ENCODE results near the gene OSBPL5. TPM values are rescaled to one million over a fixed set of nuclear protein-coding genes. Genes with fewer than 3 reads are reported as not detected.

OSBPL5 gene
- total RNA-seq, 2 donors from 2014 or later = 34.0 to 69.5 TPM

DNA sequence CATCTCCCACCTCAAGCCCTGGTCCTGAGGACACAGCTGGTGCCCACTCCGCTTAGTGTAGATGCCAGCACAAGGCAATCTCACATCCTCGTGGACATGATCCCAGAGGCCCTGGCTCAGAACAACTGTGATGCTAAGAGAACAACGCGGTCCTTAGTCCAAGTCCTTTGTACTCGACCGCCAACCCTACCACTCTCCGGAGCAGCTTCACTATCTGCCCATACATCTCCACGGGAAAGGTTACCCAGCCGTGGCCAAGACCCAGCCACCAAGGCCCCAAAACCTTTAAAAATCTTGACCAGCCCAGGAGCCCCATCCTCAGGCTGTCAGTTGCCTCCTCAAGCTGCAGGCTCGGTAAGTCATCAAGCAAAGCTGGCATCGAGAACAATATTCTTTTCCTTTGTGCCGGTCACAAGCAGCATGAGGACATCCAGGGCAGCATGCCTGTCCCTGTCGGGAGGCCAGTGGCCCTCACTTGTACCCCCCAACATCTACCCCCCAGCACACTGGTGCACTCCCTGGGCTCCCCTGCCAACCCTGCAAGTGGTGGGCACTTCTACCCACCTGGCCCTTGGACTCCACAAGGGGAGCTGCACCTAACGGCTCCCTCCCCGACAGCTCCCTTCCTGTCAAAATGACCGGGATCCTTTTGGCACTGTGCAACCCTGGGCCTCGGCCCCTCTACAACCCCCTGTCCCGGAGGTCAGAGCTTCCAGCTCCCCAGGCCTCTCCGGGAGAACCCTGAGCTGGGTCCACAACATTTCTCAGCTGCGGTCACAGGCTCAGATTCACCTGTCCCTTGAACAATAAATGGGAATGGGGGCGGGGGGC lies 2.5 kb downstream of the OSBPL5 start:
- peak overlapping the region; percentile 3 to 46 for H3K9ac ChIP-seq (ENCODE audit: low read depth in 2 of 2, low read length in 2 of 2)
- no peak for DNase-seq
- no peak overlapping the region for H3K27ac ChIP-seq
- H3K9me3 ChIP-seq = no peaks in the 10 kb centered on the region
- peaks cover 16% of the 10 kb centered on the region for H3K4me1 ChIP-seq
- intact Hi-C loops (cut with DNase I) = no loop called here
- TF ChIP-seq, protein P1, sequence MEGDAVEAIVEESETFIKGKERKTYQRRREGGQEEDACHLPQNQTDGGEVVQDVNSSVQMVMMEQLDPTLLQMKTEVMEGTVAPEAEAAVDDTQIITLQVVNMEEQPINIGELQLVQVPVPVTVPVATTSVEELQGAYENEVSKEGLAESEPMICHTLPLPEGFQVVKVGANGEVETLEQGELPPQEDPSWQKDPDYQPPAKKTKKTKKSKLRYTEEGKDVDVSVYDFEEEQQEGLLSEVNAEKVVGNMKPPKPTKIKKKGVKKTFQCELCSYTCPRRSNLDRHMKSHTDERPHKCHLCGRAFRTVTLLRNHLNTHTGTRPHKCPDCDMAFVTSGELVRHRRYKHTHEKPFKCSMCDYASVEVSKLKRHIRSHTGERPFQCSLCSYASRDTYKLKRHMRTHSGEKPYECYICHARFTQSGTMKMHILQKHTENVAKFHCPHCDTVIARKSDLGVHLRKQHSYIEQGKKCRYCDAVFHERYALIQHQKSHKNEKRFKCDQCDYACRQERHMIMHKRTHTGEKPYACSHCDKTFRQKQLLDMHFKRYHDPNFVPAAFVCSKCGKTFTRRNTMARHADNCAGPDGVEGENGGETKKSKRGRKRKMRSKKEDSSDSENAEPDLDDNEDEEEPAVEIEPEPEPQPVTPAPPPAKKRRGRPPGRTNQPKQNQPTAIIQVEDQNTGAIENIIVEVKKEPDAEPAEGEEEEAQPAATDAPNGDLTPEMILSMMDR (IDR thresholded peaks at IDR 0.05) = no peak
- H3K36me3 ChIP-seq = no peaks in the 10 kb centered on the region
- H3K27me3 ChIP-seq = no peaks in the 10 kb centered on the region
- no peak overlapping the region for H3K4me3 ChIP-seq

DNA sequence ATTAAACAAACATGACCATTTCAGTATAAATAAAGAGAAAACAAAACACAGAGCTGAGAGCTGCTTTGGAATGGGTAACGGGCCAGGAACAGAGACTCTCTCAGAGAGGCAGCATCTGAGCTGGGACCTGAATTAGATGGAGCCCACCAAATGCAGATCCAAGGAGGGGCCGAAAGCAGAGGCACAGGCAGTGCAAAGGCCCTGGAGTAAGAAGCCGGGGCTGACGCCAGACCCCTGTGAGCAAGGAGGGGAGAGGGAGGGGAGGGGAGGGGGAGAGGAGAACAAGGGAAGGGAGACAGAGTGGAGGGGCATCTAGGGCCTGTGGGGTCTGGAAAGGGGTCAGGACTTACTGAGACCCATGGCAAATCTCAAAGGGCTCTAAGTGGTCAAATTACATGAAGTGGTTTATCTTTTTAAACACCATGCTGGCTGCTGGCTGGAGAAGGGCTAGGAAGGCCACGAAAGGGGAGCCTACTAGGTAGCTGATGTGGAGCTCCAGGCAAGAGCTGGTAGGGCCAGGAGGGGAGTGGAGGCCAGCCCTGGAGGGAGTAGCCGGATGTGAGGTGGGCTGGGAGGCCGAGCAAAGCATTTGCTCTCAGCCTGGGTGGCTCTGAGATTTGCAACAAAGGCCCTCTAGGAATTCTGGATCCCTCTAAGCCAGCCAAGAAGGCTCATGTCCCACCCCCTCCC lies 3.2 kb downstream of the OSBPL5 start:
- TF ChIP-seq, protein P1 (IDR thresholded peaks at IDR 0.05) = no peak
- no peaks in the 10 kb centered on the region for H3K36me3 ChIP-seq
- no peak overlapping the region for H3K4me3 ChIP-seq
- no peaks in the 10 kb centered on the region for H3K27me3 ChIP-seq
- no peak overlapping the region for H3K9ac ChIP-seq (ENCODE audit: low read depth in 2 of 2, low read length in 2 of 2)
- intact Hi-C loops (cut with DNase I) = no loop called here
- no peak for DNase-seq
- no peaks in the 10 kb centered on the region for H3K9me3 ChIP-seq
- H3K27ac ChIP-seq = no peak overlapping the region
- H3K4me1 ChIP-seq = peaks cover 16% of the 10 kb centered on the region

DNA sequence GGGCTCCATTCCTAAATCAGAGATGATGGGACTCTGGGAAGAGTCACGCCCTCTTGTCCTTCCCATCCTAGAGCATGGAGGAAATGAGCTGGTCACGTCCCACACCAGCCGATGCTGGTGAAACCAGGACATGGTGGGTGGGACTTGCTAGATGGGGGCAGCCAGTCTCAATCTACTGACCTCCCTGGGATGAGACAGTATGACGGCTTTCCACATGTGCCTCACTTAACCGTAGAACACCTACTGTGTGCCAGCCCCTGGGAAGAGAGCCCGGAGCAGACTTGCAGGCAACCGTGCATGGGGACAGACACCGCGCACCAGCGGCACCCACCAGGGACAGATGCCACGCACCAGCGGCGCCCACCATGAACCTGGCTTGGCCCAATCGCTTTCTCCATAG lies 3.8 kb downstream of the OSBPL5 start:
- Histone ChIP-seq H3K4me1 (peaks cover 13% of the 10 kb centered on the region), H3K9me3 (no peaks in the 10 kb centered on the region), H3K4me3 (no peak overlapping the region), H3K36me3 (no peaks in the 10 kb centered on the region), H3K9ac (ENCODE audit: low read depth in 2 of 2, low read length in 2 of 2) (peak overlapping the region in 1 of 2 donors; percentile 66), H3K27ac (no peak overlapping the region), H3K27me3 (no peaks in the 10 kb centered on the region)
- TF ChIP-seq, protein P1 (IDR thresholded peaks at IDR 0.05) = no peak
- no peak for DNase-seq
- intact Hi-C loops (cut with DNase I) = no loop called here

DNA sequence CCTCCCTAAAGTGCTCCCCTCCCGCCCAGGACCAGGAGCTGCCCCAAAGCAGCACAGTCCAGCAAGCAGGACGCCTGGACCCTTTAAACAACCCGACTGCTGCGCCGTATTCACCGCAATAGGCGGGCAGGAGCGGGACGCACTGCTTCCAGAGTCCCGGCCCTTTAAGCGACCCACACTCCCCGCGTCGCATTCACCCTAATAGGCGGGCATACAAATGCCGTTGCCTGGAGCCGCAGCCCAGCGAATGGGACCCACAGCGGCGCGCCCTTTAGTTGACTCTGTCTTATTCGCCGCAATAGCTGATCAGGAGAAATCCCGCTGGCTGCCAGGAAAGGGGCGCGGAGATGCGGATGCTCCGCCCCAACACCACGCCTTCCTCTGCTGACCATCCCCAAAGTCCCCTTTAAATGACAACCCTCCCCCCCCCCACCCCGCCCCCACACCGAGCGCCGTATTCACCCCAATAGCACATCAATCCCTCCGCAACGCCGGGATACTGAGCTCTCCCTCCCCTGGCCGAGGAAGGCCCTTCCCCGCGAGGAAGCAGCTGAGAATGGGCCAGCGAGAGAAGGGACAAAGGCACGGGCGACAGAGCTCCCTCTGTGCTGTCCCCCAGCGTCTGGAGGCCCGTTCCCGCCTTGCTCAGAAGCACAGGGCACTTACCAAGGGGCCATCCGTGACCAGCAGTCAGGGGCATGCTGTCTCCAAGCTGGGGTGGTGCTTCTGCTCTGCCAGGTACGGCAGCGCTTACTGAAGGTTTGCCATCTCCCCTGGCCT lies 4.7 kb downstream of the OSBPL5 start:
- Histone ChIP-seq H3K27ac (peak overlapping the region; percentile 55), H3K9me3 (no peaks in the 10 kb centered on the region), H3K4me1 (peaks cover 13% of the 10 kb centered on the region), H3K9ac (ENCODE audit: low read depth in 2 of 2, low read length in 2 of 2) (peak overlapping the region; percentile 56 to 66), H3K4me3 (peak overlapping the region; percentile 27), H3K36me3 (no peaks in the 10 kb centered on the region), H3K27me3 (no peaks in the 10 kb centered on the region)
- intact Hi-C loops (cut with DNase I) = no loop called here
- TF ChIP-seq, protein P1 (IDR thresholded peaks at IDR 0.05) = no peak
- DNase-seq = peak; percentile 89

Measured in colonic mucosa (tissue), 4 donors.